ENCODE results near the gene FN1.

The FN1 gene

DNA sequence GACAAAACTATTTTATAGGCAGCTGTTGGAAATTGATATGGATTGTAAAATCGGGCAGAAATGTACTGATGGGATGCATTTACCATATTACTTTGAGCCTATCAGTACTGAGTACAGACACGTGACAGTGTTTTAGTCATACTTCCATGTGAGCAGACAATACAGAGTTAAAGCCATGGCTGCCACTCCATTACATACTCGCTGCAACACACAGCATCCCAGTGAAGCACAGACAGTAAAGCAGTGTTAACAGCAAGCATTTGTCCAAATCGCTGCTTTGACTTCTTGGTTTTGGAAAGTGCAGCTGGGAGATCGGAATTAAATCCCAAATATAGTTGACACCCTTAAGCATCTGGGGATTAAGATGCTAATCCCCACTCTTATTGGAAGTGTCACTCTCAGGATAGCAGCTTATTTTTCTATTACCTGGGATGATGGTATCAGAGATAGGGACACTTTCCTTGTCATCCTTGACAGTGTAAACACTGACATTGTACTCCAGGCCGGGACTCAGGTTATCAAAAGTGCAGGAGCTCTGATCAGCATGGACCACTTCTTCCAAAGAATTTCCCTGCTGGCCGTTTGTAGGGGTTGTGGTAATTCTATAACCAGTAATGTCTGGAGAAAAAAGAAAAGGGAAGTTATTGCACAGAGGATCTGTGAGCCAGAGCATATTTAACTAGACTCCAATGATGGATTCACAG lies 41.6 kb downstream of the FN1 start:
- peaks cover 22% of the 10 kb centered on the region for H3K27me3 Mint-ChIP-seq
- H3K4me1 Mint-ChIP-seq (ENCODE audit: low read depth) = no peaks in the 10 kb centered on the region
- no peak overlapping the region for H3K4me3 Mint-ChIP-seq
- H3K9me3 Mint-ChIP-seq = no peaks in the 10 kb centered on the region
- H3K36me3 Mint-ChIP-seq (ENCODE audit: low read depth) = no peaks in the 10 kb centered on the region
- no peak overlapping the region for H3K27ac Mint-ChIP-seq

GRCh38 chr2:215392687-215393270 lies 43.1 kb downstream of the FN1 start:
- Mint-ChIP-seq H3K9me3 (no peaks in the 10 kb centered on the region), H3K36me3 (ENCODE audit: low read depth) (no peaks in the 10 kb centered on the region), H3K4me1 (ENCODE audit: low read depth) (no peaks in the 10 kb centered on the region), H3K27me3 (peaks cover 13% of the 10 kb centered on the region), H3K27ac (no peak overlapping the region), H3K4me3 (no peak overlapping the region)

- H3K36me3 Mint-ChIP-seq (ENCODE audit: low read depth) = no peaks in the 10 kb centered on the region
- no peak overlapping the region for H3K4me3 Mint-ChIP-seq
- H3K27me3 Mint-ChIP-seq = peaks cover 12% of the 10 kb centered on the region
- no peaks in the 10 kb centered on the region for H3K4me1 Mint-ChIP-seq (ENCODE audit: low read depth)
- no peak overlapping the region for H3K27ac Mint-ChIP-seq
- H3K9me3 Mint-ChIP-seq = no peaks in the 10 kb centered on the region
Observed at GRCh38 chr2:215392164-215392563, 43.7 kb downstream of the FN1 start.

DNA sequence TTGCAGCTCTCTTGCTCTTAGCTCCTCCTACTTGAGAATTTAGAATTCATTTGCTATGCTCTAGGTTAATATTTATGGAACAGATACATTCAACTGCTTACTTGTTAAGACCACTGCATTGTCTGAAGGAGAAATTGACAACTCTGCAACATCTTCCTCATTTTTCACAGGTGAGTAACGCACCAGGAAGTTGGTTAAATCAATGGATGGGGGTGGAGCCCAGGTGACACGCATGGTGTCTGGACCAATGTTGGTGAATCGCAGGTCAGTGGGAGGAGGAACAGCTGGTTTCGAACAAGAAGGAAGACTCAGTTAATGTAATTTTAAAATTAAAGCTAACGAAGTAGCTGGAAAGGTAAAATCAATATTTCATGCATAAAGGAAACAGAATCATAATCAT lies 44.3 kb downstream of the FN1 start:
- no peaks in the 10 kb centered on the region for H3K4me1 Mint-ChIP-seq (ENCODE audit: low read depth)
- no peak overlapping the region for H3K4me3 Mint-ChIP-seq
- H3K27me3 Mint-ChIP-seq = peaks cover 12% of the 10 kb centered on the region
- no peak overlapping the region for H3K27ac Mint-ChIP-seq
- H3K36me3 Mint-ChIP-seq (ENCODE audit: low read depth) = no peaks in the 10 kb centered on the region
- H3K9me3 Mint-ChIP-seq = no peaks in the 10 kb centered on the region

GRCh38 chr2:215390550-215390913 lies 45.3 kb downstream of the FN1 start:
- no peaks in the 10 kb centered on the region for H3K9me3 Mint-ChIP-seq
- H3K27ac Mint-ChIP-seq = no peak overlapping the region
- H3K36me3 Mint-ChIP-seq (ENCODE audit: low read depth) = no peaks in the 10 kb centered on the region
- no peak overlapping the region for H3K4me3 Mint-ChIP-seq
- no peaks in the 10 kb centered on the region for H3K4me1 Mint-ChIP-seq (ENCODE audit: low read depth)
- peaks cover 12% of the 10 kb centered on the region for H3K27me3 Mint-ChIP-seq

GRCh38 chr2:215388002-215388728 lies 47.7 kb downstream of the FN1 start:
- Mint-ChIP-seq H3K27ac (no peak overlapping the region), H3K4me1 (ENCODE audit: low read depth) (no peaks in the 10 kb centered on the region), H3K36me3 (ENCODE audit: low read depth) (no peaks in the 10 kb centered on the region), H3K4me3 (no peak overlapping the region), H3K9me3 (no peaks in the 10 kb centered on the region), H3K27me3 (peaks cover 5% of the 10 kb centered on the region)

DNA sequence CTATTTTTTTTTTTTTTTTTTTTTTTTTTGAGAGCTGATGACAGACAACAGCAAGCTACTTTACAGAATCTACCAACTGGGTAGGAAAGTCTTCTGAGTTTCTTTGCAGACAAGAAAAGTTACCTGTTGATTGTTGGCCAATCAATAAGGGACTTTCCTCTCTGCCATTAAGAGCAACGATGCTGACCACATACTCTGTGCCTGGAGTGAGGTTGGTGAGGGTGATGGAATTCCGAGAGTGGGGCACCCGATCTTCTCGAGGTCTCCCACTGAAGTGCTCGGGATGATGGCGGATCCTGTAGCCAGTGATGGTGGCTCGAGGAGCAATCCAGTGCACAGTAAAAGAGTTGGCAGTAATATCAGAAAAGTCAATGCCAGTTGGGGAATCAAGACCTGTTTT lies 49.3 kb downstream of the FN1 start:
- Mint-ChIP-seq H3K4me3 (no peak overlapping the region), H3K4me1 (ENCODE audit: low read depth) (no peaks in the 10 kb centered on the region), H3K27me3 (peaks cover 5% of the 10 kb centered on the region), H3K36me3 (ENCODE audit: low read depth) (no peaks in the 10 kb centered on the region), H3K9me3 (no peaks in the 10 kb centered on the region), H3K27ac (no peak overlapping the region)

- H3K27ac Mint-ChIP-seq = no peak overlapping the region
- H3K4me3 Mint-ChIP-seq = no peak overlapping the region
- H3K9me3 Mint-ChIP-seq = no peaks in the 10 kb centered on the region
- no peaks in the 10 kb centered on the region for H3K36me3 Mint-ChIP-seq (ENCODE audit: low read depth)
- no peaks in the 10 kb centered on the region for H3K4me1 Mint-ChIP-seq (ENCODE audit: low read depth)
- no peaks in the 10 kb centered on the region for H3K27me3 Mint-ChIP-seq
Observed at GRCh38 chr2:215384710-215385109, 51.2 kb downstream of the FN1 start.

GRCh38 chr2:215383652-215384279 lies 52.1 kb downstream of the FN1 start:
- H3K27me3 Mint-ChIP-seq = no peaks in the 10 kb centered on the region
- no peaks in the 10 kb centered on the region for H3K36me3 Mint-ChIP-seq (ENCODE audit: low read depth)
- H3K4me1 Mint-ChIP-seq (ENCODE audit: low read depth) = no peaks in the 10 kb centered on the region
- H3K4me3 Mint-ChIP-seq = no peak overlapping the region
- no peaks in the 10 kb centered on the region for H3K9me3 Mint-ChIP-seq
- no peak overlapping the region for H3K27ac Mint-ChIP-seq

GRCh38 chr2:215382480-215382879 lies 53.4 kb downstream of the FN1 start:
- no peaks in the 10 kb centered on the region for H3K9me3 Mint-ChIP-seq
- H3K4me3 Mint-ChIP-seq = no peak overlapping the region
- no peak overlapping the region for H3K27ac Mint-ChIP-seq
- no peaks in the 10 kb centered on the region for H3K36me3 Mint-ChIP-seq (ENCODE audit: low read depth)
- no peaks in the 10 kb centered on the region for H3K27me3 Mint-ChIP-seq
- no peaks in the 10 kb centered on the region for H3K4me1 Mint-ChIP-seq (ENCODE audit: low read depth)

- Mint-ChIP-seq H3K27ac (no peak overlapping the region), H3K9me3 (no peaks in the 10 kb centered on the region)
Observed at GRCh38 chr2:215382011-215382410, 53.9 kb downstream of the FN1 start.

DNA sequence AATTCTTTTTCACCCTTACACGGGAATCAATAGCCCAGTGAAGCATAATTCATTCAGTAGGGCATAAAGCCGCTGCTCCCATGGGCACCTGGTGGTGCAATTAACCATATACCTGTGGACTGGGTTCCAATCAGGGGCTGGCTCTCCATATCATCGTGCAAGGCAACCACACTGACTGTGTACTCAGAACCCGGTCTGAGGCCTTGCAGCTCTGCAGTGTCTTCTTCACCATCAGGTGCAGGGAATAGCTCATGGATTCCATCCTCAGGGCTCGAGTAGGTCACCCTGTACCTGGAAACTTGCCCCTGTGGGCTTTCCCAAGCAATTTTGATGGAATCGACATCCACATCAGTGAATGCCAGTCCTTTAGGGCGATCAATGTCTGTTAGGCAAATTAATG lies 55.2 kb downstream of the FN1 start:
- Mint-ChIP-seq H3K9me3 (no peaks in the 10 kb centered on the region), H3K4me1 (ENCODE audit: low read depth) (no peaks in the 10 kb centered on the region), H3K36me3 (ENCODE audit: low read depth) (no peaks in the 10 kb centered on the region), H3K27ac (no peak overlapping the region), H3K27me3 (no peaks in the 10 kb centered on the region), H3K4me3 (no peak overlapping the region)

More at GRCh38 chr2:215382011-215382410, 53.9 kb downstream of the FN1 start:
- Mint-ChIP-seq H3K4me3 (no peak overlapping the region), H3K27me3 (no peaks in the 10 kb centered on the region), H3K36me3 (ENCODE audit: low read depth) (no peaks in the 10 kb centered on the region), H3K4me1 (ENCODE audit: low read depth) (no peaks in the 10 kb centered on the region)

- H3K4me1 Mint-ChIP-seq (ENCODE audit: low read depth) = no peaks in the 10 kb centered on the region
- no peak overlapping the region for H3K27ac Mint-ChIP-seq
- H3K36me3 Mint-ChIP-seq (ENCODE audit: low read depth) = peaks cover under 1% of the 10 kb centered on the region
- H3K4me3 Mint-ChIP-seq = no peak overlapping the region
- no peaks in the 10 kb centered on the region for H3K27me3 Mint-ChIP-seq
- H3K9me3 Mint-ChIP-seq = no peaks in the 10 kb centered on the region
Observed at GRCh38 chr2:215379948-215380347, 55.9 kb downstream of the FN1 start.

GRCh38 chr2:215379039-215379438 lies 56.8 kb downstream of the FN1 start:
- H3K36me3 Mint-ChIP-seq (ENCODE audit: low read depth) = peaks cover 9% of the 10 kb centered on the region
- H3K4me3 Mint-ChIP-seq = no peak overlapping the region
- H3K4me1 Mint-ChIP-seq (ENCODE audit: low read depth) = no peaks in the 10 kb centered on the region
- H3K9me3 Mint-ChIP-seq = no peaks in the 10 kb centered on the region
- no peak overlapping the region for H3K27ac Mint-ChIP-seq
- no peaks in the 10 kb centered on the region for H3K27me3 Mint-ChIP-seq

GRCh38 chr2:215378045-215378444 lies 57.8 kb downstream of the FN1 start:
- no peaks in the 10 kb centered on the region for H3K4me1 Mint-ChIP-seq (ENCODE audit: low read depth)
- no peak overlapping the region for H3K4me3 Mint-ChIP-seq
- H3K27ac Mint-ChIP-seq = no peak overlapping the region
- peaks cover 15% of the 10 kb centered on the region for H3K36me3 Mint-ChIP-seq (ENCODE audit: low read depth)
- H3K27me3 Mint-ChIP-seq = no peaks in the 10 kb centered on the region
- no peaks in the 10 kb centered on the region for H3K9me3 Mint-ChIP-seq
